SU-DHL-6 (cell line): ENCODE results near the gene KLF13.

ENCODE experiments used
- CTCF ChIP-seq: fragments of 200-600 bp; sonication (generic); IDR thresholded peaks from one replicate; pipeline ENCODE4 v1.5.1; 2017; ENCODE audit warnings: antibody characterized with exemption, mild to moderate bottlenecking, low read length, moderate library complexity; ENCODE audit not compliant: insufficient read depth, poor library complexity, severe bottlenecking
- EZH2phosphoT487 ChIP-seq: fragments of 200-600 bp; sonication (generic), shearing (Covaris generic); conservative IDR thresholded peaks from 2 replicates; pipeline ENCODE4 v1.6.1; 2018; ENCODE audit warnings: mild to moderate bottlenecking, antibody characterized with exemption, low read length, moderate library complexity, mixed read lengths

GRCh38 chr15:31385736-31386135 lies 59.1 kb downstream of the KLF13 start:
- TF ChIP-seq CTCF: no peak
- TF ChIP-seq EZH2phosphoT487: no peak
